HG02938 (cell line): ENCODE results near the gene FILIP1L.
A peak's percentile ranks its signal among the peaks of the same experiment; 100 is the strongest.

Source experiments
- ATAC-seq: cut with Tn5 transposase; IDR thresholded peaks from one replicate; pipeline ENCODE4 v1.9.1; 2021; ENCODE audit warnings: mild to moderate bottlenecking, moderate library complexity; ENCODE audit not compliant: unreplicated experiment

Gene FILIP1L

DNA sequence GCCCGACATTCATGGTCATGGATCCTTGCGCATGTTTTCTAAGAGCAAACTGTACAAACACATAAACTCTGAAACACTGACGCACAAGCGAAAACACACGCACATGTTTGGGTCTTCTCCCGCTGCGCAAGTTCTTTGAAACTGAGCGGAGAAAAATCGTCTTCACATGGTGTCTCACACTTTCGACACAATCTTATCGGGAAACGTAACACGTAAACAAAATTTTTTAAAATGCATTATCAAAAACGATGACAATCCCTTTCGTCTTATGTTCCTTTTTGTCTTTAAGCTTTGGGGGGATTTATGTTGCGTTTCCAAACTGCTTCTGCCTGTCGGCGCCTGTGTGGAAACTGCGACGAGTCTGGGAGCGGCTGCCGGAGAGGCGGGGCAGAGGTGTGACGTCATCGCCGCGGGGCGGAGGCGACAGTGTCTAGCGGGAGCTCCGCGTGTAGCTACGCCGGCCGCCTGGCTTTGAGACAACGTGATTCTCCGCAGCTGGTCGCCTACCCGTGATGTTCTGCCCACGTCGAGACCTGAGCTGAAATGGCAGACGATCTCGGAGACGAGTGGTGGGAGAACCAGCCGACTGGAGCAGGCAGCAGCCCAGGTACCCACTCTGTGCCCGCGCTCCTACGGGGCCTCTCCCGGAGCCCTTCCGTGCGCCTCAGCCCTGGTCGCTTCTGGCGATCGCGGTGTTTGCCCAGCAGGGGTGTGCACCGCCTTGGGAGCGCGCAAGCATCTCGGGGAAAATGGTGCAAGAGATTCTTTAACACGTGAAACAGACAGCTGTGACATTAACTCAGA, 296.7 kb downstream of the FILIP1L start, which contains the start of gene CMSS1:
Gene CMSS1 (plus strand): TSS at position 426 of the 804 bp plus-strand sequence.
- ATAC-seq, result peak; percentile 96

DNA sequence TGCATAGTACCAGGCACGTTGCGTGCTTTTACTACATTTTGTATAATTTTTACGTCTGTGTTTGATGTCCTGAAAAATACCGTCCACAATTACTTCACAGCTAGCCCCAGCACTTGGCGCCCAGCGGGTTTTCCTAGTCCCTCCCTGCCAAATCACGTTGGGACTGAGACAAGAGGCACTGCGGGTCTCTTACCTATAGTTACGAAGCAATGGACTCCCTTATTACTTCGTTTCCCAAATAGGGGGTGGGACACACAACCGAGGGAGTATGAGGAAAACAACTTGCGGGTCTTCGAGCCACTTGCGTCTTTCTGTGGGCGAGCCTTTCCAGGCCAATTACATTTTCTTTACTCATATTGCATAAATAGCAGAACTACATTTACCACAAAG, 297.3 kb downstream of the FILIP1L start:
- no peak for ATAC-seq

DNA sequence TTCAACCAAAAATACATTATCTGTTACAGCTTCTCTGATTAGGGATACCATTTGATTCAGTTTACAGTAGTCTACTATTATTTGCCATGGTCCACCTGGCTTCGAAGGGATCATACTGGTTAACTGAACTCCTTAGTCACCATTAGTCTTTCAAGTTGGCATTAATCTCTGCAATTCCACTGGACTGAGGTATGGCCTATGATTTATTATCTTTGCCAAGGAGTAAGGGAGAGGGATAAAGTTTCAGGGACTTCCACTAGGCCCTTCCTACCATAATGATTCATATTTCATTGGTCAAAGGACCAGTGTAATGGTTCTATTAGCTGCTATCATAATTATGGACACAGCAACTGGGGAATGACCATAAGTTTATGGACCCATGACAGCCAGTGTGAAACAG, 303.9 kb downstream of the FILIP1L start:
- ATAC-seq, result no peak

DNA sequence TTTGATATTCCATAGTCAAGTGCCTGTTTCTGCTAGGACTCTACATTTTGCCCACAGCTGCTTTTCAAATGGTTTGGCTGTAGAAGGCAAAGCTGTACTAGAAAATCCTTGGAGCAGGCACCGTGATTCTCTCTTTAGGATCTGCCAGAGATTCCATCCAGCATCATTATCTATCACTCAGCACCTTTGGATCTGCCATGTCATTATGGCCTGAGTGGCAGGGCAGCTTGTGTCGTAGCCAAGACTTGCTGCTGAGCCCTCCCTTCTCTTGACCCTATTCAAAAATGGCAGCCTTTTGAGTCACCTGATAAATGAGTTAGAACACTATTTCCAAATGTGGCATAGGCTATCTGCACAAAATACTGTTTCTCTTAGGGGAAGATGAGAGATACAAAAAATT, 304.7 kb downstream of the FILIP1L start:
- ATAC-seq, result no peak

DNA sequence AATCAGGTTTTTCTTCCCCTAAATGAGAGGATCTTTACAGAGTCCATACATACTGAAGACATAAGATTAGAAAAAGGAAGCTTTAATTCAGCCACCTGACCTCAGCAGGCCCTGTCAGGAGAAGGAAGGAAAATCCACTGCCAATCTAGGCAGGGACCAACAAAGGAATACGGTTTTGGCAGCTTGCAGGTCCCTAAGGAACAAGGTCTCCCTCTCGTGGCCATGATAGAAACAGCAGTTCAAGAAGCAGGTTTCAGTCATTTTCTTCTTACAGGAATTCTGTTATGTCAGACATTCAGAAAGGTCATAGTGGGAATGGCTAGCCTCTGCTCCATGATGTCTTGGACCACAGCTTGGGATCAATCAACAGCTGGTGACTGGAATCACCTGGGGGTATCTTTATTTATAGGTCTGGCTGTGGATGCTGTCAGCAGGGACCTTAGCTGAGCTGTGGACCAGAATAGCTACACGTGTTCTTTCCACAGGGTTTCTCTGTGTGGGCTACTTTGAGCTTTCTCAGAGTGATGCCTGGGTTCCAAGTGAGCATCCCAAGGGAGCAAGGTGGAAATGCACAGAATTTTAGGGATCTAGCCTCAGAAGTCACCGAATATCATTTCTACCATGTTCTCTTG, 306.0 kb downstream of the FILIP1L start:
- no peak for ATAC-seq

DNA sequence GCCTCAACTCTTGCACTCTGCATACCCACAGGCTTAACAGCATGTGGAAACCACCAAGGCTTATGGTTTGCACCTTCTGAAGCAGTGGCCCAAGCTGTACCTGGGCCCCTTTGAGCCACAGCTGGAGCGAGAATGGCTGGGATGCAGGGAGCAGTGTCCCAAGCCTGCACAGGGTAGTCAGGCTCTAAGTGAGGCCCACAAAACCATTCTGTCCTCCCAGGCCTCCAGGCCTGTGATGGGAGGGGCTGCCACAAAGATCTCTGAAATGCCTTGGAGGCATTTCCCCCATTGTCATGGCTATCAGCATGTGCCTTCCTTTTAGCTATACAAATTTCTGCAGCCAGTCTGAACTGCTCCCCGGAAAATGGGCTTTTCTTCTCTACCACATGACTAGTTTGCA, 309.1 kb downstream of the FILIP1L start:
- no peak for ATAC-seq

DNA sequence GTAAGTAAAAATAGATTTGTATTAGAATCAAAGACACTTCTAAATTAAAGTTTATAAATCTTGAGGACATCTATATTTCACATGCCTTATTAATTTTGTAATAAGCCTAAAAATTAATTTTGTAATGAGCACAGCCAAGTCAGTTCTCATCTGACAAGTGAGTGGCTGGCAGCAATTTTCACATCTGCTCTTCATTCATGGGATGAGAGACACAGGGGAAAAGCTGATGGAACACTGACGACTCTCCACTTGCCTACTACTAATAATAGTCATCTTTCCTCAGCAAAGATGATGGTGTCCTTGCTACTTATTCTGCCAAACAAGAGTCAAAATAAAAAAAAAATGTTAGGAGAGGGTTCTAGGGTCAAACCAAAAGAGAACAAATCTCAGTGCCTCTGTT, 311.0 kb downstream of the FILIP1L start:
- ATAC-seq, result no peak

DNA sequence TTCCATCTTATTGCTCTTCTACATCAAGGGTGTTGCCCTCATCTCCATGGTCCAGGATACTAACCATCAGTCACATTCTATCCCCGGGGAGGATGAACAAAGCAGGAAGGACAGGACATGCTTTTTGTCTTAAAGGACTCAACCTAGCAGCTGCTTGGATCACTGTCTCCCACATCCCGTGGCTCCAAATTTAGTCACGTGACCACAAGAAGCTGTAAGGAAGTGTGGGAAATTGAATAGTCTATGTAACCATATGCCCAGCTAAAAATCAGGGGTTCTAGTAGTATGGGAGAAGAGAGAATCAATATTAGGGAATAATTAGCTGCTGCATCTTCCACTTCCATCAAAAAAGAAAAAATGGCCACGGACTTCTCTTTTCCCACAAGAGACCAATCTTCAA, 314.9 kb downstream of the FILIP1L start:
- ATAC-seq, result no peak

DNA sequence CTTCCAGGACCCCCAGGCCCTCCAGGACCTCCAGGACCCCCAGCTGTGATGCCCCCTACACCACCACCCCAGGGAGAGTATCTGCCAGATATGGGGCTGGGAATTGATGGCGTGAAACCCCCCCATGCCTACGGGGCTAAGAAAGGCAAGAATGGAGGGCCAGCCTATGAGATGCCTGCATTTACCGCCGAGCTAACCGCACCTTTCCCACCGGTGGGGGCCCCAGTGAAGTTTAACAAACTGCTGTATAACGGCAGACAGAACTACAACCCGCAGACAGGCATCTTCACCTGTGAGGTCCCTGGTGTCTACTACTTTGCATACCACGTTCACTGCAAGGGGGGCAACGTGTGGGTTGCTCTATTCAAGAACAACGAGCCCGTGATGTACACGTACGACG, 318.7 kb downstream of the FILIP1L start:
- ATAC-seq, result no peak

DNA sequence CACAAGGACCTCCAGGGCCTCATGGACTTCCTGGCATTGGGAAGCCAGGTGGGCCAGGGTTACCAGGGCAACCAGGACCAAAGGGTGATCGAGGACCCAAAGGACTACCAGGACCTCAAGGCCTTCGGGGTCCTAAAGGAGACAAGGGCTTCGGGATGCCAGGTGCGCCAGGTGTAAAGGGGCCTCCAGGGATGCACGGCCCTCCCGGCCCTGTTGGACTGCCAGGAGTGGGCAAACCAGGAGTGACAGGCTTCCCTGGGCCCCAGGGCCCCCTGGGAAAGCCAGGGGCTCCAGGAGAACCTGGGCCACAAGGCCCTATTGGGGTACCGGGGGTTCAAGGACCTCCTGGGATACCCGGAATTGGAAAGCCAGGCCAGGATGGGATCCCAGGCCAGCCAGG, 319.8 kb downstream of the FILIP1L start:
- ATAC-seq, result no peak

DNA sequence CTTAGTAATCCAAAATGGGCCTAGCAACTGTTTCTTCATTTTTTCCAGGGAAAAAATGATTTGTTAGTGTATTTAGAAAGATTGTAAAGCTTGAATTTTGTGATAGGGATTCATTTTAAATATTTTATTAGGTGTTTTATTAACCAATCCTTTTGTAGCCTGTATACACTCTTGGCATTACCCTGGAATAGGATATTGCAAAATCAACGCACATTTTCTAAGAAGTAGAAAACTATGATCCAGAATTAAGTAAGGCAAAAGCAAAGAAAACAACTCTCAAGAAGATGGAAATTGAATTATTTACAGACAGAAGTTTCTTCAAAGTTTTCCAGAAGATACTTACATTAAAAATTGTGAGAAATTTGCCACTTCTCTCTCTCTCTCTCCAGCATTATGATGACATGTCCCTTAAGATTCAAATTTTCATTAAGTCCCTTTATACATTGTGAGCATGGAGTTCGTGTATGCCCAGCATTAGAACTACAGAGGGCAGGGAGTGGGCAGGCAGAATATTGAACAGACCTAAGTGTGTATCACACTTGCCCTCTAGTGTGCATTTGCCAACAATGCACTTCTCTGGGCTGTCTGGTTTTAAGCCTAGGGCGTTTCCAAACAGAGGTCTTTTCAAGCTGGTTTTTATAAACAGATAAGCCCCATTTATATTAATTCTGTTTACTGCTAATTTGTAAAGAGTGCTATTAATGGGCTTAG, 325.1 kb downstream of the FILIP1L start:
- peak; percentile 88 for ATAC-seq
